ENCODE results near the gene LIMS2.

GRCh38 chr2:127589358-127589757 lies 86.0 kb downstream of the LIMS2 start:
- TF ChIP-seq, protein P1, sequence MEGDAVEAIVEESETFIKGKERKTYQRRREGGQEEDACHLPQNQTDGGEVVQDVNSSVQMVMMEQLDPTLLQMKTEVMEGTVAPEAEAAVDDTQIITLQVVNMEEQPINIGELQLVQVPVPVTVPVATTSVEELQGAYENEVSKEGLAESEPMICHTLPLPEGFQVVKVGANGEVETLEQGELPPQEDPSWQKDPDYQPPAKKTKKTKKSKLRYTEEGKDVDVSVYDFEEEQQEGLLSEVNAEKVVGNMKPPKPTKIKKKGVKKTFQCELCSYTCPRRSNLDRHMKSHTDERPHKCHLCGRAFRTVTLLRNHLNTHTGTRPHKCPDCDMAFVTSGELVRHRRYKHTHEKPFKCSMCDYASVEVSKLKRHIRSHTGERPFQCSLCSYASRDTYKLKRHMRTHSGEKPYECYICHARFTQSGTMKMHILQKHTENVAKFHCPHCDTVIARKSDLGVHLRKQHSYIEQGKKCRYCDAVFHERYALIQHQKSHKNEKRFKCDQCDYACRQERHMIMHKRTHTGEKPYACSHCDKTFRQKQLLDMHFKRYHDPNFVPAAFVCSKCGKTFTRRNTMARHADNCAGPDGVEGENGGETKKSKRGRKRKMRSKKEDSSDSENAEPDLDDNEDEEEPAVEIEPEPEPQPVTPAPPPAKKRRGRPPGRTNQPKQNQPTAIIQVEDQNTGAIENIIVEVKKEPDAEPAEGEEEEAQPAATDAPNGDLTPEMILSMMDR (IDR thresholded peaks at IDR 0.05) = no peak
- no peak for TF ChIP-seq POLR2A (IDR thresholded peaks at IDR 0.05)
- TF ChIP-seq POLR2AphosphoS5 (IDR thresholded peaks at IDR 0.05) = no peak
- TF ChIP-seq EP300 (IDR thresholded peaks at IDR 0.05; ENCODE audit: low read depth) = no peak

Measured in transverse colon (tissue), 4 donors.